ENCODE measurements around the gene NFIA.

The NFIA gene

GRCh38 chr1:61356995-61357394, 274.6 kb downstream of the NFIA start:
- Histone ChIP-seq H3K27ac (peak overlapping the region; percentile 79; the same call in 1 of the 2 replicates), H3K4me3 (peak overlapping the region; percentile 47), H3K36me3 (ENCODE audit: insufficient read depth, low read length) (peaks cover 4% of the 10 kb centered on the region; the same call in 1 of the 2 replicates), H3K9ac (ENCODE audit: insufficient read length) (no peak overlapping the region), H3K9me3 (ENCODE audit: low read depth, low read length) (no peaks in the 10 kb centered on the region)
- TF ChIP-seq POLR2AphosphoS5 (IDR thresholded peaks at IDR 0.05; ENCODE audit: borderline replicate concordance, low read depth, low read length) (no peak), EZH2 (IDR thresholded peaks at IDR 0.05) (no peak), FOXP2 (optimal IDR thresholded peaks at IDR 0.05; ENCODE audit: control extremely low read depth, extremely low read length, insufficient read depth) (no peak)
- no peak for DNase-seq (ENCODE audit: low read depth, low spot score)

GRCh38 chr1:61357539-61357938, 275.2 kb downstream of the NFIA start:
- peak; percentile 35 for DNase-seq (ENCODE audit: low read depth, low spot score)
- Histone ChIP-seq H3K27ac (no peak overlapping the region), H3K36me3 (ENCODE audit: insufficient read depth, low read length) (no peaks in the 10 kb centered on the region; the same call in 1 of the 2 replicates), H3K9ac (ENCODE audit: insufficient read length) (no peak overlapping the region), H3K9me3 (ENCODE audit: low read depth, low read length) (no peaks in the 10 kb centered on the region), H3K4me3 (peak overlapping the region; percentile 47; the same call in 1 of the 2 replicates)
- TF ChIP-seq FOXP2 (optimal IDR thresholded peaks at IDR 0.05; ENCODE audit: control extremely low read depth, extremely low read length, insufficient read depth) (no peak), POLR2AphosphoS5 (IDR thresholded peaks at IDR 0.05; ENCODE audit: borderline replicate concordance, low read depth, low read length) (no peak; the same call in 1 of the 2 replicates), EZH2 (IDR thresholded peaks at IDR 0.05) (no peak)

GRCh38 chr1:61358770-61359455, 276.6 kb downstream of the NFIA start:
- no peaks in the 10 kb centered on the region for H3K9me3 ChIP-seq (ENCODE audit: low read depth, low read length)
- no peak overlapping the region for H3K4me3 ChIP-seq
- no peak for DNase-seq (ENCODE audit: low read depth, low spot score)
- no peaks in the 10 kb centered on the region; the same call in 1 of the 2 replicates for H3K36me3 ChIP-seq (ENCODE audit: insufficient read depth, low read length)
- no peak for TF ChIP-seq EZH2 (IDR thresholded peaks at IDR 0.05)
- TF ChIP-seq FOXP2 (optimal IDR thresholded peaks at IDR 0.05; ENCODE audit: control extremely low read depth, extremely low read length, insufficient read depth) = no peak
- TF ChIP-seq POLR2AphosphoS5 (IDR thresholded peaks at IDR 0.05; ENCODE audit: borderline replicate concordance, low read depth, low read length) = no peak
- H3K9ac ChIP-seq (ENCODE audit: insufficient read length) = no peak overlapping the region
- H3K27ac ChIP-seq = no peak overlapping the region

- H3K9ac ChIP-seq (ENCODE audit: insufficient read length) = no peak overlapping the region
- no peak overlapping the region for H3K4me3 ChIP-seq
- DNase-seq (ENCODE audit: low read depth, low spot score) = no peak
- TF ChIP-seq POLR2AphosphoS5 (IDR thresholded peaks at IDR 0.05; ENCODE audit: borderline replicate concordance, low read depth, low read length) (no peak), EZH2 (IDR thresholded peaks at IDR 0.05) (no peak), FOXP2 (optimal IDR thresholded peaks at IDR 0.05; ENCODE audit: control extremely low read depth, extremely low read length, insufficient read depth) (no peak)
- H3K36me3 ChIP-seq (ENCODE audit: insufficient read depth, low read length) = no peaks in the 10 kb centered on the region; the same call in 1 of the 2 replicates
- H3K9me3 ChIP-seq (ENCODE audit: low read depth, low read length) = no peaks in the 10 kb centered on the region
- no peak overlapping the region for H3K27ac ChIP-seq
Observed at GRCh38 chr1:61361931-61362330, 279.6 kb downstream of the NFIA start.

- Histone ChIP-seq H3K9ac (ENCODE audit: insufficient read length) (no peak overlapping the region), H3K36me3 (ENCODE audit: insufficient read depth, low read length) (no peaks in the 10 kb centered on the region; the same call in 1 of the 2 replicates), H3K4me3 (no peak overlapping the region), H3K9me3 (ENCODE audit: low read depth, low read length) (no peaks in the 10 kb centered on the region), H3K27ac (no peak overlapping the region)
- DNase-seq (ENCODE audit: low read depth, low spot score) = no peak
- no peak for TF ChIP-seq POLR2AphosphoS5 (IDR thresholded peaks at IDR 0.05; ENCODE audit: borderline replicate concordance, low read depth, low read length)
- no peak for TF ChIP-seq FOXP2 (optimal IDR thresholded peaks at IDR 0.05; ENCODE audit: control extremely low read depth, extremely low read length, insufficient read depth)
- no peak for TF ChIP-seq EZH2 (IDR thresholded peaks at IDR 0.05)
Observed at GRCh38 chr1:61362351-61362750, 280.0 kb downstream of the NFIA start.

- TF ChIP-seq POLR2AphosphoS5 (IDR thresholded peaks at IDR 0.05; ENCODE audit: borderline replicate concordance, low read depth, low read length) (no peak), FOXP2 (optimal IDR thresholded peaks at IDR 0.05; ENCODE audit: control extremely low read depth, extremely low read length, insufficient read depth) (no peak), EZH2 (IDR thresholded peaks at IDR 0.05) (no peak)
- H3K36me3 ChIP-seq (ENCODE audit: insufficient read depth, low read length) = no peaks in the 10 kb centered on the region
- no peak overlapping the region for H3K4me3 ChIP-seq
- no peak overlapping the region for H3K27ac ChIP-seq
- no peak overlapping the region for H3K9ac ChIP-seq (ENCODE audit: insufficient read length)
- no peak for DNase-seq (ENCODE audit: low read depth, low spot score)
- no peaks in the 10 kb centered on the region for H3K9me3 ChIP-seq (ENCODE audit: low read depth, low read length)
Observed at GRCh38 chr1:61368366-61368765, 286.0 kb downstream of the NFIA start.

GRCh38 chr1:61368876-61369275, 286.5 kb downstream of the NFIA start:
- Histone ChIP-seq H3K36me3 (ENCODE audit: insufficient read depth, low read length) (no peaks in the 10 kb centered on the region), H3K4me3 (no peak overlapping the region), H3K9ac (ENCODE audit: insufficient read length) (no peak overlapping the region), H3K27ac (no peak overlapping the region), H3K9me3 (ENCODE audit: low read depth, low read length) (no peaks in the 10 kb centered on the region)
- no peak for TF ChIP-seq EZH2 (IDR thresholded peaks at IDR 0.05)
- TF ChIP-seq FOXP2 (optimal IDR thresholded peaks at IDR 0.05; ENCODE audit: control extremely low read depth, extremely low read length, insufficient read depth) = no peak
- no peak for TF ChIP-seq POLR2AphosphoS5 (IDR thresholded peaks at IDR 0.05; ENCODE audit: borderline replicate concordance, low read depth, low read length)
- DNase-seq (ENCODE audit: low read depth, low spot score) = no peak

- H3K4me3 ChIP-seq = no peak overlapping the region
- TF ChIP-seq POLR2AphosphoS5 (IDR thresholded peaks at IDR 0.05; ENCODE audit: borderline replicate concordance, low read depth, low read length) (no peak), FOXP2 (optimal IDR thresholded peaks at IDR 0.05; ENCODE audit: control extremely low read depth, extremely low read length, insufficient read depth) (no peak), EZH2 (IDR thresholded peaks at IDR 0.05) (no peak)
- H3K9ac ChIP-seq (ENCODE audit: insufficient read length) = no peak overlapping the region
- no peak overlapping the region for H3K27ac ChIP-seq
- no peaks in the 10 kb centered on the region for H3K36me3 ChIP-seq (ENCODE audit: insufficient read depth, low read length)
- DNase-seq (ENCODE audit: low read depth, low spot score) = no peak
- H3K9me3 ChIP-seq (ENCODE audit: low read depth, low read length) = no peaks in the 10 kb centered on the region
Observed at GRCh38 chr1:61370177-61370912, 288.0 kb downstream of the NFIA start.
